GM18868 (cell line): ENCODE data around the gene NFX1.
A peak's percentile ranks its signal among the peaks of the same experiment; 100 is the strongest.
"Not testable (repeated sequence)": the region's sequence is repeated elsewhere in the genome, so short reads cannot be mapped to it uniquely, and the experiment has no call there.

ENCODE experiments used
- ATAC-seq: cut with Tn5 transposase; IDR thresholded peaks from one replicate; pipeline ENCODE4 v1.9.1; 2021; ENCODE audit warnings: mild to moderate bottlenecking, moderate library complexity; ENCODE audit not compliant: unreplicated experiment

Gene NFX1

DNA sequence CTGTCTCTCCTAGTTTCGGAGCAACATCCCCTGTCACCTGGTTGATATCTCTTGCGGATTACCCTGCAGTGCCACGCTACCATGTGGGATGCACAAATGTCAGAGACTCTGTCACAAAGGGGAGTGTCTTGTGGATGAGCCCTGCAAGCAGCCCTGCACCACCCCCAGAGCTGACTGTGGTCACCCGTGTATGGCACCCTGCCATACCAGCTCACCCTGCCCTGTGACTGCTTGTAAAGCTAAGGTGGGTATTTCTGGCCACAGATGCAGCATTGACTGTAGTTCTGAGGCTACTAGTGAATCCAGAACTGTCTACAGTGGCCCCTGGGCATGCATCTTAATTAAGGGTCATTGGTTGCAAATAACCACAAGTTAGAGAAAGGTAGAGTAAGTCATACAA, 61.2 kb downstream of the NFX1 start:
- no peak for ATAC-seq

DNA sequence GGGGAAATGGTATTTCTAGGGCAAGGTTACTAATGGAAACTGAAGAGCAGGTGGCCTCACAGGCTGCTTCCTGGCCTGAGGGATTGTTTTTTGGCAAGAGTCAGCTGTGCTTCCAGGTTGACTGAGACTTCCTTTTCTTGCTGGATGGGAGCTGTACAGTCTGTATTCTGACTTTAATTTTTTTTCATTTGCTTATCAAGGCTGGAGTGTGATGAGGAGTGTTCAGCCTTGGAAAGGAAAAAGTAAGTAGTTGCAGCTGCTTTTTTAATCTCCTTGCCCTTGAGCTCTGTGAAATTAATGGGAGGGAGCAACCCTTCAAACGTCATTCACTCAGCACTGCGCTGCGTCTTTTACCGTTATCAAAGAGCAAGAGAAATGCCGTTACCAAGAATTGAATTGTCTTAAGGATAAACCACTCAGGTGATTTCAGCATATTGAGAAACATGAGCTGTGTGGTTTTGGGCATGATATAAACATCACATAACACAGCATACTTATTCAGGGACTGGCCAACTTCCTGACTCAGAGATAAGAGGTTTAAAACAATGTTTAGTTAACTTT, 64.4 kb downstream of the NFX1 start:
- ATAC-seq, result no peak

DNA sequence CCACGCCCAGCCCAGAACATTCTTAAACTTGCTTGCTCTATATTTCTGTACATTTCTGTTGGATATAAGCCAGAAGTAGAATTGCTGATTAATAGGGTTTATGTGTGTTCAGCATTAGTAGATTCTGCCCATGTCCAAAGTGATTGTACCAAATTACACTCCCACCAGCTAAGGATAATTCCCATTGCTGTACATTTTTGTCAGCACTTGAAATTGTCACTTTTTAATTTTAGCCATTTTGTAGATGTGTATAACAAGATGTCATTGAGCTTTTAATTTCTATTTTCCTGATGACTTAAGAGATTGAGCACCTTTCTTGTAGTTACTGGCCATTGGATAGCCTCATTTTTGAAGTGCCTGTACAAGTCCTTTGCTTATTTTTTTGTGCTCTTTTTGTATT, 65.6 kb downstream of the NFX1 start:
- no peak for ATAC-seq

DNA sequence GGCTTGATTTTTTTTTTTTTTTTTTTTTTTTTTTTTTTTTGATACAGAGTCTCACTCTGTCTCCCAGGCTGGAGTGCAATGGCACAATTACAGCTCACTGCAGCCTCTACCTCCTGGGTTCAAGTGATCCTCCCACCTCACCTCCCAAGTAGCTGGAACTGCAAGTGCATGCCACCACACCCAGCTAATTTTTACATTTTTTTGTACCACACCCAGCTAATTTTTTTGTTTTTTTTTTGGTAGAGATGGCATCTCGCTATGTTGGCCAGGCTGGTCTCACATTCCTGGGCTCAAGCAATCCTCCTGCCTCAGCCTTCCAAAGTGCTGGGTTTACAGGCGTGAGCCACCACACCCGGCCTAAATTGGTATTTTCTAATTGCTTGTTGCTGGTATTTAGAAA, 68.3 kb downstream of the NFX1 start:
- ATAC-seq, result not testable (repeated sequence)

DNA sequence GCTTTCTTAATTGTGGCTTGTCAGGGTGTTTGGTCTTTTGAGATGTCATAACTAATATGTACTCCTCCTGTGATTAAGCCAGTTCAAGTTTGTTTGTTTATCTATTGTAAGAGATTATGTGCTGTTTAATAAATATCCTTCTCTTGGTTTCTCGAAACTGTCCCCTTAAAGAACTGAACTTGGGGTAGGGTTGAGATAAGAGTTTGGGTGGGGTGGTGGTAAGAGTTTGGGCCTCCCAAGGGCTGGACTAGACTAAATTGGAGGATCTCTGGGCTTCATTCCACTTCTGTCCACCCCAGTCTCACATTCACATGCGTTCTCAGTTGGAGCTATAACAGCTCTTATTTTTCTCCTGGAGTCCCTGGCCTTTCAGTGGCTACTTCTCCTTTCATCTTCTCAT, 73.8 kb downstream of the NFX1 start:
- no peak for ATAC-seq

DNA sequence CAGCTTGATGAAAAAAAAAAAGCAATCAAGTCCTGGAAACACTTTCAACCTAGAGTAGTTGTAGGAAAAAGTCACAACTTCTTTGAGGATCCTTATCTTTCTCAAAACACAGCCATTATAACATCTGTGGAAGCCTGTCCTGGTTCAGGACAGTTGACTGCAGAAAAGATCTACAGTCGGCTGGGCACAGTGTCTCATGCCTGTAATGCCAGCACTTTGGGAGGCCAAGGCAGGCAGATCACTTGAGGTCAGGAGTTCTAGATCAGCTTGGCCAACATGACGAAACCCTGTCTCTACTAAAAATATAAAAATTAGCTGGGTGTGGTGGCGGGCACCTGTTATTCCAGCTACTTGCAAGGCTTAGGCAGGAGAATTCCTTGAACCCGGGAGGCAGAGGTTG, 74.5 kb downstream of the NFX1 start:
- ATAC-seq, result not testable (repeated sequence)

DNA sequence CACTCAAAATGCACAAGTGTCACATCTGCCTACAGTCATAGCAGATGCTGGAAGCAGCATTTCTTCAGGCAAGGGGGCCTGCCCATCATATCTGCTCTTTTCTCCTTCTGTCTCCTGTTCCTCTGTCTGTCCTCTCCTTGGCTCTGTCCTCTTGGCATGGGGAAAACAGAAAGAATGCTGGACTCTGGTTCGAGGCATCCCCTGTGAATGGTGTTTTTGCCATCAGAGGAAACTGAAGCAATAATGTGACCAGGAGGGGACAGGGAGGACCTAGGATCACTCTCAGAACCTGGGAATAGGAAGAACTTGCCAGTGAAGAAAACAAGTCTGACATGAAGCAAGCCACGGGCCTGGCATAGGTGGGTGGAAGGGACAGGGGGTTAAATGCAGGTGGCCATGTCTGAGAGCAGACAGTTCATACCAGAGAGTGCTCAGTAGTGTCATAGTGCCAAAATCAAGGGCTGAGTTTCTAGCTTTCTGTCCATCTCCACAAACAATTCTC, 76.7 kb downstream of the NFX1 start:
- ATAC-seq, result no peak

DNA sequence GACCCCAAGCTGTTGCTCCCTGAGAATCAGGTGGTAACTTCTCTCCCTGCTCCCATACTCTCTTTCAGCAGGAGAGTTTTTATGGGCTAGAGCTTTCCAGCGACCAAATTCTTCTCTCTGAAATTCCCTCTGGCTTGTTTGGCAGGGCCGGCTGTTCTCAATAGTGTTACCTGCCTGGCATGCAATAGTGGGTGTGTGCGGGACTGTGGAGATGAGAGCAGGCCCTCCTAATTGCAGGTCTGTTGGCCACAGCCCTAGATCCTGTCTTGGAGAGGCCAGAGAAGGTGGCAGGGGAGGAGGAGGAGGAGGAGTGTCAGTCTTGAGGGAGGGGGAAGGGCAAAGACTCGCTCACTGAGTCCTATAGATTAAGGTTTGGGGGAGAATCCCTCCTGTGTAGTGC, 82.6 kb downstream of the NFX1 start:
- ATAC-seq, result no peak

DNA sequence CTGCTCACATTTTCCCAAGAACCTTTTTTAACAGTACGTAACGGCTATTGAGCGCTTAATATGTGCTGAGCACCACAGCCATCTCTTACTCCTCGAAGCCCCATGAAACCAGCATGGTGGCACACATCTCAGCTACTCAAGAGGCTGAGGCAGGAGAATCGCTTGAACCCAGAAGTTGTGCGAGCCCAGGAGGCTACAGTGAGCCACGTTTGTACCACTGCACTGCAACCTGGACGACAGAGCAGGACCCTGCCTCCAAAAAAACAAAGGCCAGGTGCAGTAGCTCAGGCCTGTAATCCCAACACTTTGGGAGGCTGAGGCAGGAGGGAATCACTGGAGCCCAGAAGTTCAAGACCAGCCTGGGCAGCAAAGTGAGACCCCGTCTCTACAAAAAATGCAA, 83.9 kb downstream of the NFX1 start:
- ATAC-seq, result no peak

DNA sequence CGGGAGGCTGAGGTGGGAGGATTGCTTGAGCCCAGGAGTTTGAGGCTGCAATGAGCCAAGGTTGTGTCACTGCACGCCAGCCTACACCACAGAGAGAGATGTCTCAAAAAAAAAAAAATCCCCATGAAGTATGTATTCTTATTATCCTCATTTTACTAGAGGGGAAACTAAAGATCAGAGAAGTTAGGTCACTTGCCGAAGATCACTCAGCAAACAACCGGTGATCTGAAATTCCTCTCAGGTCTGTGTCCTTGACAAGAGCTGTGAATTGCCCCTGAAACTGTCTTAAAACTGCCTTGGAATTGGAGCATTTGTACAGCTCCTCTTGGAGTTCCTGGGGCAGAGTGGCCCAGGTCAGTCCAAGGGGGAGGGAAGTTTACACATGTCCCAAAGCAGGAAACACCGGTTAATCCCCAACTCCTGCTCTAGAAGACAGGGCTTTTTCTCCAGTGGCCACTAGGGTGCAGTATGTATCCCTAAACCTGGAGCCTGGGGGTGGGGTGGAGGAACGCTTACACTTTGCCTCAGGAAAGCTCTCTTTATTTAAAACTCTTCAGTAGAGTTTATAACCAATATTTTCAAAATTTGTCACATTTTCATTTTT, 84.4 kb downstream of the NFX1 start:
- peak; percentile 71 for ATAC-seq

DNA sequence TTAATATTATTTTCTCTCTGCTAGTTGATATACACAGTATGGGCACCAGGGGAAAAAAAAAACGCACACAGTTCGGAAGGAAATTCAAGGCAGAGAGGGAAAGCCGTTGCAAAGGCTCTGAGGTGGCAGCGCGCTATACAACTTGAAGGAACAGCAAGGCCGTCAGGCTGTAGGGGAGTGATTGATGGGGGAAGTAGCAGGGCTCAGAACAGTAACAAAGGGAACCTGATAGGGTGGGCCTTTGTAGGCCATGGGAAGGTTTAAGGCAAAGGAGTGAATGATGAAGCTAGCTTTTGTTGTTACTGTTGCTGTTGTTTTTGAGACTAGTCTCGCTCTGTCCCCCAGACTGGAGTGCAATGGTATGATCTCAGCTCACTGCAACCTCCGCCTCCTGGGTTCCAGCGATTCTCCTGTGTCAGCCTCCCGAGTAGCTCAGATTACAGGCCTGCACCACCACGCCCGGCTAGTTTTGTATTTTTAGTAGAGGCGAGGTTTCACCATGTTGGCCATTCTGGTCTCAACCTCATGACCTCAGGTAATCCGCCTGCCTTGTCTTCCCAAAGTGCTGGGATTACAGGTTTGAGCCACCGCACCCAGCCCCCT, 85.0 kb downstream of the NFX1 start:
- ATAC-seq, result no peak

DNA sequence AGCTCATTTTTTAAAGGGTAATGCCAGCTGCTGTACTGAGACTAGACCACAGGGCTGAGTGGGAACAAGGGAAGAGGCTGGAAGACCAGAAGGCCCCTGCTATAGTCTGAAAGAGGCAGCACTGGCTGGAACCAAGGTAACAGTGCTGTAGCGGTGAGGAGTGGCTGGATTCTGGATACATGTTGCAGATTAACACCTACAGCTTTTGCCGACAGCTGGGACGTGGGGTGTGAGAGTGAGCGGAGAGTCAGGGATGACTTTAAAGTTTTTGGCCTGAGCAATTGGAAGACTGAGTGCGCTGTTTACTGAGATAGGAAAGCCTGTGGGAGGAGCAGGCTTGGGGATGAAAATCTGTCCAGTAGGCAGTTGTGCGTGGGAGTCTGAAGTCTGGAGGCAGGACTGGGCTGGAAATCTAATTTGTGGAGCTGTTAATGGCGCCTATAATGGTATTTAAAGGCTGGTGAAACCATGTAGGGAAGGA, 85.6 kb downstream of the NFX1 start:
- no peak for ATAC-seq

DNA sequence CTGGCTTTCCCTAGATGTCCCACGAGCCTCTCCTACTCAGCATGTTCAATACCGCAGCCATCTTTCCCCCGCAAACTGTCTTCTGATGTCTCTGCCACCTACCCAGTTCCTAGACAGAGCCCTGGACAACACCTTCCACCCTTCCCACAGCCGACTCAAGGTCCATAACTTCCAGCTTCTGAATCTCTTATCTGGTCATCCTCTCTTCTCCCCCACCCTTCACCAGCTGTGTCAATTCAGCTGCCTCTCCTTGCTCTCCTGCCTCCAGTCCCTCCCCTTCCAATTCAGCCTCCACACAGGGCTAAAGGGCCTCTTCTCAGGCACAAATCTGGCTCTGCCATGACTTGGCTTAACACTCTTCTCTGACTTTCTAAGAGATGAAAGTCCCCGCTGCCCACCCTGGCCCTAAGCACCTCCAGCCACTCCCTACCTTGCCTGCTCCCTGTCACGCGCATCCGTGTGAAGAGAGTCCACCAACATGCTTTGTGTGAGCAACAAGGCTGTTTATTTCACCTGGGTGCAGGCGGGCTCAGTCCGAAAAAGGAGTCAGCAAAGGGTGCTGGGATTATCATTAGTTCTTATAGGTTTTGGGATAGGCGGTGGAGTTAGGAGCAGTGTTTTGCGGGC, 86.9 kb downstream of the NFX1 start:
- ATAC-seq, result no peak

DNA sequence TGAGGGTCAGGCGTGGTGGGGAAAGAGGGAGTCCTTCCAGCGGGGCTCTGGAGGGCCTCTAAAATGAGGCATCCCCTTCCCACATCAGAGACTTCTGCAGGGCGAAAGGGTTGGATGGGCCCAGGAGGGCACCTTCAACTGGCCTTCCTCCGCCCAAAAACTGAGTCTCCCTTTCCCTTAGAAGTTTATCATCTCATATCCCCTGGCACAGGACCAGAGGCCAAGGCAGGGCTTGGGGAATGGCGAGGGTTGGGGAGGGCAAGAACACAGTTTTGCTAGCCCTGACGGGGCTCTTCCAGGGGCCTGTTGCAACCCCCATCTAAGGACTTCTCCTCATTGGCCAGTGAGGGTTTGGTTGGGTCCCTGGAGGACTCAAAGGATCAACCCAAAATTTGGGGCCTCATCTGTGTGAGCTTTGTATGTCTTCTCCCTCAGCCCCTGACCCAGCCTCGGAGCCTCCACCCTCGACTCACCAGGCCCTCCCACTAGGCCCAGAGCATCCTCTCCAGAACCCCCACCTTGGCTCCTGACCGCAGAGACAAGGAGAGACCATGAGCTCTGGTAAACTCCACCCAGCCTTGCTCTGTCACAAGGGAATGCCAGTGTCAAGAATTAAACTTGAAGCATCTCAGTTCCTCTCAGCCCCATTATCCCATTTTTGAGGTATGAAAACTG, 87.9 kb downstream of the NFX1 start:
- no peak for ATAC-seq

DNA sequence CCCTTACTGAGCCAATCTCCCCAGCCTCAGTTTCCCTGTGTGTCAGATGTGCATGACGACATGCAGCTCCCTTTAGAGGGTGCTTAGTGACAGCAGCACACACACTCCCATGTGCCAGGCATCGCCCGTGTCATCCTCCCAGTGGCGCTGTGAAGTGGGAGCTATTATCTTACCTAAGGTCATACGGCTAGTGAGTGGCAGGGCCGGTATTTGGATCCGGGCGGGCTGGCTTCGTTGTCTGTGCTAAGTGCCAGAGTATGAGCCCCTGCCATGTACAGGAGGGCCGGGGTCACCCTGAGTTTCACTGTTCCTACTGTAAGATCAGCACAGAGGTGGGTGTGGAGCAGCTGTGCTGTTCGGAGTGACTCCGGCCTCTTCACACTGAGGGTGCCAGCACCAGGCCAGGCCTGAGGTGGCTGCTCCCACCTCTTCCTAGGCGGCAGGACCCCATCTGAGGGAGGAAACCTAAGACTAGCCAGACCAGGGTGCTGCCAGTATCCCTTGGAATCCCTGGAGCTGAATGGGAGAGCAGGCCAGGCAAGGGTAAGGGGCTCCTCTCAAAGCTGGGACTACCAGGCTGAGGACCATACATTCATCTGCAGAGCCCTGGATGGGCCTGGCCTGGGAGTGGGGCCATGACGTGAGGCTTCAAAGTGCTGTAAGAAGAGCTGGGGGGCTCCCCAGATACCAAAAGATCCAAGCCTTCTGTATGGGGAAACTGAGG, 89.5 kb downstream of the NFX1 start:
- ATAC-seq, result no peak

DNA sequence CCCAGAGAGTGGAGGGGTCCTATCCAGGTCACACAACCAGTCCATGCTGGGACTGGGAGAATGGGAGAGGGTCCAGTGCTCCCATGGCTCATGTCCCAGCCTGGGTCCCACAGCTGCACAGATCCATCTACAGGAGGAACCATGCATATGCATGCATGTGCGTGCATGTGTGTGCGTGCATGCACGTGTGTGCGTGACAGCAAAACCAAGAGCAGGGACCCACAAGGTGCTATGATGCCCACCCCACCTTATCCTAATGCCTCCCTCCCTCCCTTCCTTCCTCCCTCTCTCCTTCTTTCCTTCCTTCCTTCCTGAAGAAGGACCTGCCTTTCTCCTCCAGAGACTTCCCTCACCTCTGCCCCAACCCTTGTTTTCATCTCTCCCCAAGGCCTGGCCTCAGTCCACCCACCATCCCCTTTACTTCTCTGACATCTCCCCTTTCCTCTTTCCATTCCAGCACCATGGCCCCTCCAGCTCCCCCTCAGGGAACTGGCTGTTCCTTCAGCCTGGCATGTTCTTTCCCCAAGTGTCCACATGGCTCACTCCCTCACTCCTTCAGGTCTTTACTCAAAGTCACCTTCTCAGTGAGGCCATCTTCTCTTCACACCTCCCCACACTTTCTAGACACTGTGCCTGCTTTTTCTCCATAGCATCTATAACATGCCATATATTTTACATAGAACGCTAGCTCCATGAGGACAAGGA, 90.2 kb downstream of the NFX1 start:
- no peak for ATAC-seq

DNA sequence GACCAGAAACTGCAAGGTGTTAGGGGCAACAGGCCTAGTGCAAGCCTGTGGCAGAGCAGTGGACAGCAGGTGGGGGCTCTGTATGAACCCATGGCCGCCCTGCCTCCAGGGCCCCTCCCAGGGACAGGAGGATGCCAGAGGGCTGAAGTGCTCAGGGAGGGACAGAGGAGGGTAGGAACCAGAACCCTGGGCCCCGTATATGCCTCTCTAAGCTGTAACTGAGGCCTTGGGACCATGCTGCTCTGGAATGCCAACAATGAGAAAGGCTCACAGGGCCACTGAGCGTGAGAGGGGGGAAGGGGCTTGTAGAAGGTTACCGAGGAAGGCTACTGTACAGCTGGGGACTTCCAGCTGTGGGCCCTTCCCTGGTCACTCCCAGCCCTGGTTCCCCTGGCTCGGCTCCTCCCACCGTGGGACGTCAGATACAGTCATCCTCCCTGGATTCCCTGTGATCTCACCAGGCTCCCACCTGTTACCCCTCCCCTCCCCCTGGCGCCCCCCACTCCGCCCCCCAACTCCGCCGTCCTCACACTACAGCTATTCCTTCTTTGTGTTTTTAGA, 91.0 kb downstream of the NFX1 start:
- no peak for ATAC-seq

DNA sequence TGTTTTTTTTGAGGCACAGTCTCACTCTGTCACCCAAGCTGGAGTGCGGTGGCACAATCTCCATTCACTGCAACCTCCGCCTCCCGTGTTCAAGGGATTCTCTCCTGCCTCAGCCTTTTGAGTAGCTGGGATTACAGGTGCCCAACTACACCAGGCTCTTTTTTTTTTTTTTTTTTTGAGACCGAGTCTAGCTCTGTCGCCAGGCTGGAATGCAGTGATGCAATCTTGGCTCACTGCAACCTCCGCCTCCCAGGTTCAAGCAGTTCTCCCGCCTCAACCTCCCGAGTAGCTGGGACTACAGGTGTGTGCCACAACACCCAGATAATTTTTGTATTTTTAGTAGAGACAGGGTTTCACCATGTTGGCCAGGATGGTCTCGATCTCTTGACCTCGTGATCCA, 92.1 kb downstream of the NFX1 start:
- ATAC-seq, result not testable (repeated sequence)

DNA sequence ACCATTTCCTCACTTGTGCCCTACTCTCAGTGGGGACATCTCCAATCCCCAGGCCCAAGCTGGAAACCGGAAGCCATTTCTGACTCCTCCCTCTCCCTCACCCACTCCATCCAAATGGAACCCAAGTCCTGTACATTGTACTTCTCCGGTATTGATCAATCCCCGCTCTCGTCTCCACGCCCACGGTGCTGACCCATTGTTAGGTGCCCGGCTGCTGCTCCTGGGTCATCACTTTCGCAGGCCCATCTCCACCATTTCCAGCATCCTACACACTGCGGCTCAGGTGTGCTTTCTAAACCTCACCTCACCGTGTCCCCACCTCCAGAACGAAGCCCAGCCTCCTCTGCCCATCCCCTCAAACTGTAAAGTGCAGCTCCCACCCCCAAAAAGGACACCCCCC, 93.1 kb downstream of the NFX1 start:
- ATAC-seq, result not testable (repeated sequence)

DNA sequence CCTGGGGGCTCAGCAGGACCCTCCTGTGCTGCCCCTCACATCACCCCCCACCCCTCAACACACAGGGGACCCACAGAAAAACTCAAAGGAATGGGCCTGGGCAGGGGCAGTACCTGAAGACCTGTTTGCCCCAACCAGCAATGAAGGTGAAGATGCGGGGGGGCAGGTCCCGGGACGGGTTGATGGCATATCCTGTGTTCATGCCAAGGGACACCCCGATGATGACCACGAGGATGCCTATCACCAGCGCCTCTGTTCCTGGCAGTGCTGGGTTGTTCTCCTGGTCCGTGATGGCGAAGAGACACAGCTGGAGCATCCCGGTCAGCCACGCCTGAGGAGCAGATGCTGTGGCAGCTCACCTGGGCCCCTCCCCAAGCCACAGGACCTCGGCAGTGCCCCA, 95.2 kb downstream of the NFX1 start:
- not testable (repeated sequence) for ATAC-seq
